Transverse colon (tissue), 4 donors: Measurements from ENCODE around the gene IGFBP7. TPM values are rescaled to one million over a fixed set of nuclear protein-coding genes. Genes with fewer than 3 reads are reported as not detected.

Source experiments
- DNase-seq: peaks from one replicate; pipeline ENCODE4 v3.0.0-alpha.2; 2019
- H3K27ac ChIP-seq, 4 donors: fragments of 200-600 bp; sonication (generic); 2 replicates each; pipeline ENCODE4 v1.5.1; 2016 to 2018; ENCODE audit warnings: inconsistent platforms in 4 of 4
- H3K27me3 ChIP-seq: fragments of 200-600 bp; sonication (generic); 2 replicates; pipeline ENCODE4 v1.5.1; 2017; ENCODE audit warnings: inconsistent platforms
- H3K36me3 ChIP-seq, 4 donors: fragments of 200-600 bp; sonication (generic); 2 replicates each; pipeline ENCODE4 v1.5.1; 2017 to 2019; ENCODE audit warnings: inconsistent platforms in 4 of 4
- H3K4me1 ChIP-seq, 4 donors: fragments of 200-600 bp; sonication (generic); 2 replicates each; pipeline ENCODE4 v1.5.1; 2017 to 2020; ENCODE audit warnings: inconsistent platforms in 4 of 4
- H3K4me3 ChIP-seq, 4 donors: fragments of 200-600 bp; sonication (generic); 1 replicate in 1 of 4; 2 replicates in 3 of 4; pipeline versions ENCODE4 v1.5.1 to v1.6.1; 2017 to 2019; ENCODE audit warnings: inconsistent platforms in 4 of 4
- H3K9me3 ChIP-seq, 2 donors: fragments of 200-600 bp; sonication (generic); 2 replicates each; pipeline ENCODE4 v1.5.1; 2017 to 2019; ENCODE audit warnings: inconsistent platforms in 2 of 2
- EP300 ChIP-seq: sonication (generic); formaldehyde crosslinking; IDR thresholded peaks from one replicate; pipeline ENCODE4 v1.6.1; 2017; ENCODE audit warnings: antibody characterized with exemption, low read depth
- POLR2A ChIP-seq: fragments of 450-650 bp; IDR thresholded peaks from one replicate; pipeline ENCODE4 v1.6.1; 2016; ENCODE audit warnings: antibody characterized with exemption, mild to moderate bottlenecking, moderate library complexity
- POLR2AphosphoS5 ChIP-seq, 3 donors: sonication (generic); formaldehyde crosslinking; IDR thresholded peaks; one replicate each; pipeline ENCODE4 v1.6.1; 2016; ENCODE audit warnings: antibody characterized with exemption in 3 of 3
- WGBS, 2 donors: methylation state at CpG; one replicate each; pipeline ENCODE4 v1.1.5; 2018; ENCODE audit warnings: low coverage in 1 of 2; 5-methylcytosine and 5-hydroxymethylcytosine counted together
- in situ Hi-C, 4 donors: fragments of 200-750 bp; cut with MboI; loops; one replicate each; pipeline versions ENCODE4 v1.15.0 to v1.15.1; 2017; ENCODE audit warnings: low sequenced_read_pairs in 3 of 4, low pct_ligation_motif_present in 1 of 4, low pct_unique_long_range_greater_than_20kb in 1 of 4
- intact Hi-C: fragments of 100-400 bp; cut with DNase I; formaldehyde crosslinking; loops from one replicate; pipeline ENCODE4 v1.15.1; 2023; ENCODE audit warnings: low total_unique reads
- total RNA-seq, 4 donors: library from RNA; depleted of rRNA; stranded (reverse); fragments of >200 nt; gene quantifications; one replicate each; pipeline ENCODE4 v1.1.0, GENCODE V29; 2016
- TF ChIP-seq, protein P1 (sequence below), 5 experiments: fragments of 200-600 bp in 3 of 5; fragments of 450-650 bp in 2 of 5; sonication (generic) in 3 of 5; IDR thresholded peaks; 1 replicate in 2 of 5; 2 replicates in 3 of 5; pipeline ENCODE4 v1.5.1; 2016 to 2017; ENCODE audit warnings: antibody characterized with exemption in 5 of 5, inconsistent platforms in 3 of 5, mild to moderate bottlenecking in 2 of 5, moderate library complexity in 1 of 5

Gene IGFBP7
- total RNA-seq, 4 donors from 2014 or later = 96.1 to 646 (median 126) TPM

DNA sequence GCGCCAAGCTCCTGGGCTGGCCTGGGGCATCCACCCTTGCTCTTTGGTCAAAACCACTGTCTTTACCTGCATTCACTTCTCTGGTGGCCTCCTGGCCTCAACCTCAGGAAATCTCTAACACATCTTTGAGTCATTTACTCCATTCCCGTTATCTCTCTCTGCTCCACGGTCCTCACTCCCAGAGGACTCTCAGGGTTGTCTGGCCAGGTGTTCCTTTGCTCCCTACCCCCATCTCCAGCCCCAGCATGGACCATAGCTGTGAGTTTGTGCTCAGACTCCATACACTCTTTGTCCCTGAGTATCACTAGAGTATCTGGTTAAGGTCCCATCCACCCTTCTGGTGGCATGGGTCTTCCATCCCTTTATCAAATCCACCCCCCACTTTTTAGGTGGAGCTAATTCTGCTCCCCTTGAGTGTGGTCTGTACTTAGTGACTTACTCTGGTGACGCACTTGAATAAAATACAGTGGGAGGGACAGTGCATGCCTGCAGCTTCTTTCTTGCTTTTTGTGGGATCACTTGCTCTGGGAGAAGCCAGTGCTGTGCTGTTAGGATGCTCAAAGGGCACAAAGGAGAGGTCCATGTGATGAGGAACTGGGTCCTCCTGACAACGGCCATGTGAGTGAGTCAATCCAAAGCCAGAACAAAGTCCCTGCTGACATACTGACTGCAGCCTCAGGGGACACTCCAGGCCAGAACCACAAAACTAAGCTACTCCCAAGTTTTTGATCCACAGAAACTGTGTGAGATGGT is 44.3 kb downstream of the IGFBP7 start:
- DNase-seq = no peak
- H3K27ac ChIP-seq = peak overlapping the region; percentile 73 to 77 (median 74)
- no peak overlapping the region for H3K4me3 ChIP-seq
- intact Hi-C loops (no loop called here), in situ Hi-C loops (no loop called here)
- H3K27me3 ChIP-seq = no peaks in the 10 kb centered on the region
- no peaks in the 10 kb centered on the region for H3K36me3 ChIP-seq
- H3K4me1 ChIP-seq = peaks cover 3 to 34% (median 13%) of the 10 kb centered on the region in 4 donors
- WGBS, 2 donors = 69 to 82% methylated on average over 4 to 5 of the region's 5 CpGs
- no peaks in the 10 kb centered on the region for H3K9me3 ChIP-seq
- TF ChIP-seq, protein P1, sequence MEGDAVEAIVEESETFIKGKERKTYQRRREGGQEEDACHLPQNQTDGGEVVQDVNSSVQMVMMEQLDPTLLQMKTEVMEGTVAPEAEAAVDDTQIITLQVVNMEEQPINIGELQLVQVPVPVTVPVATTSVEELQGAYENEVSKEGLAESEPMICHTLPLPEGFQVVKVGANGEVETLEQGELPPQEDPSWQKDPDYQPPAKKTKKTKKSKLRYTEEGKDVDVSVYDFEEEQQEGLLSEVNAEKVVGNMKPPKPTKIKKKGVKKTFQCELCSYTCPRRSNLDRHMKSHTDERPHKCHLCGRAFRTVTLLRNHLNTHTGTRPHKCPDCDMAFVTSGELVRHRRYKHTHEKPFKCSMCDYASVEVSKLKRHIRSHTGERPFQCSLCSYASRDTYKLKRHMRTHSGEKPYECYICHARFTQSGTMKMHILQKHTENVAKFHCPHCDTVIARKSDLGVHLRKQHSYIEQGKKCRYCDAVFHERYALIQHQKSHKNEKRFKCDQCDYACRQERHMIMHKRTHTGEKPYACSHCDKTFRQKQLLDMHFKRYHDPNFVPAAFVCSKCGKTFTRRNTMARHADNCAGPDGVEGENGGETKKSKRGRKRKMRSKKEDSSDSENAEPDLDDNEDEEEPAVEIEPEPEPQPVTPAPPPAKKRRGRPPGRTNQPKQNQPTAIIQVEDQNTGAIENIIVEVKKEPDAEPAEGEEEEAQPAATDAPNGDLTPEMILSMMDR (IDR thresholded peaks at IDR 0.05) = no peak
- TF ChIP-seq POLR2AphosphoS5 (IDR thresholded peaks at IDR 0.05) (no peak), POLR2A (no peak), EP300 (no peak)

DNA sequence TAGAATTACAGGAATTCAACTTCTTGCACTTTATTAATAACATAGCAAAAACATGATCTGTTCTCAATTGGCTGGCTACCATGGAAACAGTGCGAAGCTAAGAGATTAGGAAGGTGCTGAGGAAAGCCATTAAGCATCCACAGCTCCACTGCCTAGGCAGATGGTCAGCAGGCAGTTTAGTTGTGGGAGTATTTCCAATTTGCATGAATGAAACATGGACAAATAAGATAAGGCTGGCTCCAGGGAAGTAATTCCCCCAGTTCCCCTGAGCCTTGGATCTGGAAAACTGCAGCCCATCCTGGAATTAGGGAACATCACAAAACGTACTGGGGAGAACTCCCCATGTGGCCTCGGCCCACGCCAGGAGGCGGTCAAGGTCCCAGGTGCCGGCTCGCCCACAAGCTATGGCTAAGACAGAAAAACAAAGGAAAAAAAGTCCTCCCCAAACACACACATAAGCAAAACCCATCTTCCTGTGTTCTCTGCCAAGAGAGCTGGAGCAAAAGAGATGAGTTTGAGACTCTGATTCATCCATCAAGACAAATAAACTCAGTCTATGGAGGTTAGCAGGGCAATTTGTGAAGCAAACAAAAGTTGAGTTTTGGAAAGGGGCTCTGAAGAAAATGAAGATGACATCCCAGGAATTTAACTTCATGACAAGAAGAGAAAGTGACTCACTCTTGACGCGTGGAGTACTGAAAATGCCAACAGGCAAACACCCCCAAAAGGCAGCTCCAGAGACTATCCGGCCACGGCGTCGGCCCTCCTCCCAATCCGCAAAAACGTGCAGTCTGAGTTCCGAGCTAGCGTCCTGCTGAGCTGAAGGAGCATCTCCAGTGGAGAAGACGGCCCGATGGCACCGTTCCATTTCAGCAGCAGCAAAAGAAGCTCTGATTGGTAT is 45.1 kb downstream of the IGFBP7 start:
- no peak overlapping the region for H3K4me3 ChIP-seq
- peak overlapping the region; percentile 73 to 77 (median 74) for H3K27ac ChIP-seq
- intact Hi-C loops (no loop called here), in situ Hi-C loops (no loop called here)
- H3K4me1 ChIP-seq = peaks cover 5 to 43% (median 19%) of the 10 kb centered on the region in 4 donors
- H3K36me3 ChIP-seq = no peaks in the 10 kb centered on the region
- peak; percentile 45 for DNase-seq
- WGBS, 2 donors = 60 to 72% methylated on average over 3 to 20 of the region's 20 CpGs
- no peaks in the 10 kb centered on the region for H3K9me3 ChIP-seq
- no peaks in the 10 kb centered on the region for H3K27me3 ChIP-seq
- TF ChIP-seq, protein P1 (IDR thresholded peaks at IDR 0.05) = no peak
- peak in 2 of 3 donors; percentile 7 to 31 for TF ChIP-seq POLR2AphosphoS5 (IDR thresholded peaks at IDR 0.05)

DNA sequence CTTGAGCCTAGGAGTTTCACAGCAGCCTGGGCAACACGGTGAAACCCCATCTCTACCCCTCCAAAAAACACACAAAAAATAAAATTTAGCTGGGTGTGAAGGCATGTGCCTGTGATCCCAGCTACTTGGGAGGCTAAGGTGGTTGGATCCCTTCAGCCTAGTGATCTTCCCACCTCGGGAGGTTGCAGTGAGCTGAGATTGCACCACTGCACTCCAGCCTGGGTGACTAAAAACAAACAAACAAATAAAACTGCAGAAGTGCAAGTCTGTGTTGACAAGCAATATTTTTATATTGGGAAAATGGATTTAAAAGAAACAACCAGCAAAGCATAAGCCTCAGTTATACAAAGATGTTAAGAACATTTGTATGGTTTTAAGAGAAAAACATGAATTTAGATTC is 46.1 kb downstream of the IGFBP7 start:
- TF ChIP-seq POLR2AphosphoS5 (IDR thresholded peaks at IDR 0.05) = no peak
- TF ChIP-seq EP300 = no peak
- TF ChIP-seq, protein P1 (IDR thresholded peaks at IDR 0.05) = no peak
- no peak for TF ChIP-seq POLR2A
- H3K36me3 ChIP-seq = no peaks in the 10 kb centered on the region
- in situ Hi-C loops = no loop called here
- no peak overlapping the region for H3K4me3 ChIP-seq
- peak overlapping the region; percentile 73 to 77 (median 74) for H3K27ac ChIP-seq
- peaks cover 6 to 47% (median 20%) of the 10 kb centered on the region in 4 donors for H3K4me1 ChIP-seq
- no peaks in the 10 kb centered on the region for H3K9me3 ChIP-seq
- DNase-seq = no peak
- intact Hi-C loops = no loop called here
- no peaks in the 10 kb centered on the region for H3K27me3 ChIP-seq
- 54 to 80% methylated on average over 1 to 2 of the region's 2 CpGs for WGBS, 2 donors

DNA sequence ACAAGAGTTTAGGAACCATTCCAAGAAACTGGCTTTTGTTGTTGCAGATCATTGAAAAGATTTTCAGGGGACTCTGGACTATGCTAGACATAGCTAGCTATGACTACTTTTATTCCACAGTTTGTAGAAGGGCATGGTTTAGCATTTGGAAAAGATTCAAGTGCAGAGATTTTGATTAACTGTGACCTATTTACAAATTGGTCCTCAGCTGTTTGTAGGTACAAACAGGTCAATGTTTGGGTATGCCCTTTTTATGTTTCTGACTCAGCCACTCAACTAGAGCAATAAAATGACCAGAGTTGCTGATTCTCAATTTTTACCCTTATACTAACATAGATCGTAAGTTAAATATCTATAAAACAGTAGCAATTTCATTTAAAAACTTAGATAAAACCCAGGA is 46.7 kb downstream of the IGFBP7 start:
- intact Hi-C loops = no loop called here
- TF ChIP-seq, protein P1 (IDR thresholded peaks at IDR 0.05) = no peak
- TF ChIP-seq POLR2A = no peak
- TF ChIP-seq POLR2AphosphoS5 (IDR thresholded peaks at IDR 0.05) = no peak
- no peak for TF ChIP-seq EP300
- Histone ChIP-seq H3K36me3 (no peaks in the 10 kb centered on the region), H3K4me1 (peaks cover 6 to 47% (median 20%) of the 10 kb centered on the region in 4 donors), H3K4me3 (no peak overlapping the region), H3K27me3 (no peaks in the 10 kb centered on the region), H3K9me3 (no peaks in the 10 kb centered on the region), H3K27ac (peak overlapping the region; percentile 73 to 77 (median 74))
- in situ Hi-C loops = no loop called here
- no peak for DNase-seq
- WGBS, 2 donors = 45 to 85% methylated on average over 1 of the region's 1 CpG
